Measurements from ENCODE around the gene TTLL9.

DNA sequence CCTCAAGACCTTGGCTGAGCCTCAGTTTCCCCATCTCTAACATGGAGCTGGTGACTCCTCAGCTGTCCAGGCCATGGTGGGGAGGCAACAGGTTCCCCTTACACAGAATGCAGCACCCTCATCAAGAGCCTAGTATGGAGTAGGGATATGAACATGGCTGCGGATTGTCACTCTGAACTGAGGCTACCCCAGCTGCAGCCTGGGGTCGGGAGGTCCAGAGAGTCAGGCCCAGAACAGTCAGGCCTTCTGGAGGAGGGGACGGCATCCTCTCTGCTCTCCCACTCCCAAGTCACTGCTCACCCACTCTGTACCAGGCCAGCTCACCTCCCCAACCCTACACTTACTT is 23.7 kb upstream of the TTLL9 start:
- TF ChIP-seq, protein P1, sequence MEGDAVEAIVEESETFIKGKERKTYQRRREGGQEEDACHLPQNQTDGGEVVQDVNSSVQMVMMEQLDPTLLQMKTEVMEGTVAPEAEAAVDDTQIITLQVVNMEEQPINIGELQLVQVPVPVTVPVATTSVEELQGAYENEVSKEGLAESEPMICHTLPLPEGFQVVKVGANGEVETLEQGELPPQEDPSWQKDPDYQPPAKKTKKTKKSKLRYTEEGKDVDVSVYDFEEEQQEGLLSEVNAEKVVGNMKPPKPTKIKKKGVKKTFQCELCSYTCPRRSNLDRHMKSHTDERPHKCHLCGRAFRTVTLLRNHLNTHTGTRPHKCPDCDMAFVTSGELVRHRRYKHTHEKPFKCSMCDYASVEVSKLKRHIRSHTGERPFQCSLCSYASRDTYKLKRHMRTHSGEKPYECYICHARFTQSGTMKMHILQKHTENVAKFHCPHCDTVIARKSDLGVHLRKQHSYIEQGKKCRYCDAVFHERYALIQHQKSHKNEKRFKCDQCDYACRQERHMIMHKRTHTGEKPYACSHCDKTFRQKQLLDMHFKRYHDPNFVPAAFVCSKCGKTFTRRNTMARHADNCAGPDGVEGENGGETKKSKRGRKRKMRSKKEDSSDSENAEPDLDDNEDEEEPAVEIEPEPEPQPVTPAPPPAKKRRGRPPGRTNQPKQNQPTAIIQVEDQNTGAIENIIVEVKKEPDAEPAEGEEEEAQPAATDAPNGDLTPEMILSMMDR (IDR thresholded peaks at IDR 0.05; ENCODE audit: insufficient read depth, low read length), result no peak
- TF ChIP-seq, protein P2, sequence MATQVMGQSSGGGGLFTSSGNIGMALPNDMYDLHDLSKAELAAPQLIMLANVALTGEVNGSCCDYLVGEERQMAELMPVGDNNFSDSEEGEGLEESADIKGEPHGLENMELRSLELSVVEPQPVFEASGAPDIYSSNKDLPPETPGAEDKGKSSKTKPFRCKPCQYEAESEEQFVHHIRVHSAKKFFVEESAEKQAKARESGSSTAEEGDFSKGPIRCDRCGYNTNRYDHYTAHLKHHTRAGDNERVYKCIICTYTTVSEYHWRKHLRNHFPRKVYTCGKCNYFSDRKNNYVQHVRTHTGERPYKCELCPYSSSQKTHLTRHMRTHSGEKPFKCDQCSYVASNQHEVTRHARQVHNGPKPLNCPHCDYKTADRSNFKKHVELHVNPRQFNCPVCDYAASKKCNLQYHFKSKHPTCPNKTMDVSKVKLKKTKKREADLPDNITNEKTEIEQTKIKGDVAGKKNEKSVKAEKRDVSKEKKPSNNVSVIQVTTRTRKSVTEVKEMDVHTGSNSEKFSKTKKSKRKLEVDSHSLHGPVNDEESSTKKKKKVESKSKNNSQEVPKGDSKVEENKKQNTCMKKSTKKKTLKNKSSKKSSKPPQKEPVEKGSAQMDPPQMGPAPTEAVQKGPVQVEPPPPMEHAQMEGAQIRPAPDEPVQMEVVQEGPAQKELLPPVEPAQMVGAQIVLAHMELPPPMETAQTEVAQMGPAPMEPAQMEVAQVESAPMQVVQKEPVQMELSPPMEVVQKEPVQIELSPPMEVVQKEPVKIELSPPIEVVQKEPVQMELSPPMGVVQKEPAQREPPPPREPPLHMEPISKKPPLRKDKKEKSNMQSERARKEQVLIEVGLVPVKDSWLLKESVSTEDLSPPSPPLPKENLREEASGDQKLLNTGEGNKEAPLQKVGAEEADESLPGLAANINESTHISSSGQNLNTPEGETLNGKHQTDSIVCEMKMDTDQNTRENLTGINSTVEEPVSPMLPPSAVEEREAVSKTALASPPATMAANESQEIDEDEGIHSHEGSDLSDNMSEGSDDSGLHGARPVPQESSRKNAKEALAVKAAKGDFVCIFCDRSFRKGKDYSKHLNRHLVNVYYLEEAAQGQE (IDR thresholded peaks at IDR 0.05; ENCODE audit: insufficient replicate concordance, low read depth), result no peak
- TF ChIP-seq POLR2AphosphoS5 (IDR thresholded peaks at IDR 0.05; ENCODE audit: low read depth), result no peak

Data from HL-60 (cell line).